ENCODE results near the gene GHR.

DNA sequence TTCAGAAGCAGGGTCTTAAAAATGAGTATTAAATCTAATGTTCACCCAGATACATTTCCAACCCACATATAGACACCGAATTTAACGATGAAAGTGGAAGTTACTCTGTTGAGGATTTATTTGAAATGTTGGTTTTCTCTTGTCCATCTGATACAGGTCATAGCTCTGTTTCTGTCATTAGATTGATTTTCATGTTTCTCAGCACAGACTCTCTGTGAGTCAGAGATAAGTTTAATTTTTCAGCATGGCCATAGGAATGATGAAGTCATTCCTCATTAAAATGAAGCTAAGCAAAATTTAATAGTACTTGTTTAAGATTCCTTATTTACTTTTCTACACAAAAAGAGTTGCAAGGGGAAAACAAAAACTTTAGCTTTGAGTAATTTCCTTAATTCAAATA, 38.8 kb downstream of the GHR start:
- TF ChIP-seq CTCF (IDR thresholded peaks at IDR 0.05; ENCODE audit: insufficient read depth, low read depth, low read length) = no peak
- no peak for TF ChIP-seq EZH2 (IDR thresholded peaks at IDR 0.05; ENCODE audit: insufficient read depth, low read length)
